GM21390 (cell line): Measurements from ENCODE around the gene COG4.
A peak's percentile ranks its signal among the peaks of the same experiment; 100 is the strongest.
"Not testable (repeated sequence)": the region's sequence is repeated elsewhere in the genome, so short reads cannot be mapped to it uniquely, and the experiment has no call there.

ENCODE experiments used
- ATAC-seq: cut with Tn5 transposase; IDR thresholded peaks from one replicate; pipeline ENCODE4 v1.9.1; 2021; ENCODE audit not compliant: unreplicated experiment

The COG4 gene

GRCh38 chr16:70523076-70523742, at the start of gene COG4:
TSS of gene COG4 (minus strand) at chr16:70523554. CDS start at chr16:70523543, 11 bp downstream.
- peak; percentile 47 for ATAC-seq

DNA sequence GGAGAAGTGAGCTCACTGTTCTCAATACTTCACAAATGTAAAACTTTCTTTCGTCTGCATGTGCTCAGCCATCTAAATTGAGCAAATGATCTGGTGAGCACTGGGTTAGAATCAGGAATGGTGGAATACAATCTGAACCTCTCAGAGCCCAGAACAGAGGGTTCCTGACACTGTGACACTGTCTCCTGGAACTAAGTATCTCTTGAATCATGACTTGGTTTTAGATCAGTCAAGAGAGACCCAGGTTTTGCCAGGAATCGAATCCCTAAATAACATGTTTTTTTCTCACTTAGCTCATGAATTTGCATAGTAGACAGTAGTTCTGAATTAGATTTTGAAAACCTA, 49.5 kb upstream of the COG4 start:
- no peak for ATAC-seq

GRCh38 chr16:70572050-70572925, 48.9 kb upstream of the COG4 start:
- ATAC-seq: no peak

- no peak for ATAC-seq
Measured at GRCh38 chr16:70571623-70572022, 48.3 kb upstream of the COG4 start.

GRCh38 chr16:70570967-70571570, 47.7 kb upstream of the COG4 start:
- ATAC-seq: no peak

- no peak for ATAC-seq
Measured at GRCh38 chr16:70569752-70570151, 46.4 kb upstream of the COG4 start.

- ATAC-seq: no peak
Measured at GRCh38 chr16:70568601-70569237, 45.4 kb upstream of the COG4 start.

DNA sequence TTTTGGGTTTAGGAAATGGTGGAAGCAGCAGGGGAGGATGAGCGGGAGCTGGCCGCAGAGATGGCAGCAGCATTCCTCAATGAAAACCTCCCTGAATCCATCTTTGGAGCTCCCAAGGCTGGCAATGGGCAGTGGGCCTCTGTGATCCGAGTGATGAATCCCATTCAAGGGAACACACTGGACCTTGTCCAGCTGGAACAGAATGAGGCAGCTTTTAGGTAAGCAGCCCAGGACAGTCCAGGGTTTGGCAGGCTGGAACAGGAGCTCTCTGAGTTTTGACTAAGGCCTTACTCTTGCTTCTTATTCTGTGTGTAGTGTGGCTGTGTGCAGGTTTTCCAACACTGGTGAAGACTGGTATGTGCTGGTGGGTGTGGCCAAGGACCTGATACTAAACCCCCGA, 41.7 kb upstream of the COG4 start:
- no peak for ATAC-seq

- no peak for ATAC-seq
Measured at GRCh38 chr16:70563636-70564035, 40.3 kb upstream of the COG4 start.

DNA sequence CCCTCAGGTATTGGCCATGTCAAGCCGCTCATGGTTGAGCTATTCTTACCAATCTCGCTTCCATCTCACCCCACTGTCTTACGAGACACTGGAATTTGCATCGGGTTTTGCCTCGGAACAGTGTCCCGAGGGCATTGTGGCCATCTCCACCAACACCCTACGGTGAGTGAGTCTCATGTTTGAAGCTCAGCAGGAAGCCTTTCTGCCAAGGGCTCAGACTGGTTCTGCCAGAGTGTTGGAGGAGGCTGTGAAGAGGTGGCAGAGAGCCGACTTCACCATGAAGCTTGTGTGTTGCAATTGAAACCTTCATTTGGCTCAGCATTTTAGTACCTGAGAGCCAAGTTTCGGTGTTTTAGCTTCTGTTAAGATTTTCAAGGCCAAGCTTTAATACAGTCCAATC, 38.3 kb upstream of the COG4 start:
- ATAC-seq: no peak

- no peak for ATAC-seq
Measured at GRCh38 chr16:70556063-70556462, 32.7 kb upstream of the COG4 start.

GRCh38 chr16:70553645-70554044, 30.3 kb upstream of the COG4 start:
- no peak for ATAC-seq

DNA sequence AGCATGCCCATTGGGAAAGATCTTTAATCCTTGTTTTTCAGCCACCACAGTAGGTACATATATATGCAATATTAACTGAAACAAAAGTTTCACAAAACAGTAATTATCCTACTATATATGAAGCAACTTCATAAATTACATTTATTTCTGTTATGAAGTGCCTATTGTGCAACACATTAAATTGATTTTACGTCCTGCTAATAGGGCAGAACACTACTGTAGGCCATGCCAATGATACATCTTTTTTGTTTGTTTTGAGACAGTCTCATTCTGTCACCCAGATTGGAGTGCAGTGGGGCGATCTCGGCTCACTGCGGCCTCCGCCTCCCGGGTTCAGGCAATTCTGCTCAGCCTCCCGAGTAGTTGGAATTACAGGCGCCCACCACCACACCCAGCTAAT, 29.3 kb upstream of the COG4 start:
- ATAC-seq: no peak

GRCh38 chr16:70551788-70552187, 28.4 kb upstream of the COG4 start:
- ATAC-seq: no peak

GRCh38 chr16:70550082-70550481, 26.7 kb upstream of the COG4 start:
- no peak for ATAC-seq

DNA sequence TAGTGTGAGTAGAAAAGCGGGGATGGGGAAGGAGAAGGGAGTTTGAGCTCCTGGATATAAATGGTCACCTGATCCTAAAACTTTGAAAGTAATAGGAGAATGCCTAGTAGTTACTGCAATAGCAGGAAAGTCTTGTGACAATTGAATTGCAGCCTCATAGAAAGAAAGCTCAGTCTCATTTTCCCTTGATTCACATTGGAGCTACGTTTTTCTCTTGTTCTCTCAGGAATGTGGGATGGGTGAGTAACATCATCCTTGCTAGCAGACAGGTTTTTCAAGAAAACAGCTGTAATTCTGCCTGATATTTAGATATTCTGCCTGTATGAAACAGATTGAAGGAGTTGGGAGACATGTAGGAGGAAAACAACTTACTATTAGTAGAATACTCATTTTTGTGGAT, 25.6 kb upstream of the COG4 start:
- ATAC-seq: no peak

DNA sequence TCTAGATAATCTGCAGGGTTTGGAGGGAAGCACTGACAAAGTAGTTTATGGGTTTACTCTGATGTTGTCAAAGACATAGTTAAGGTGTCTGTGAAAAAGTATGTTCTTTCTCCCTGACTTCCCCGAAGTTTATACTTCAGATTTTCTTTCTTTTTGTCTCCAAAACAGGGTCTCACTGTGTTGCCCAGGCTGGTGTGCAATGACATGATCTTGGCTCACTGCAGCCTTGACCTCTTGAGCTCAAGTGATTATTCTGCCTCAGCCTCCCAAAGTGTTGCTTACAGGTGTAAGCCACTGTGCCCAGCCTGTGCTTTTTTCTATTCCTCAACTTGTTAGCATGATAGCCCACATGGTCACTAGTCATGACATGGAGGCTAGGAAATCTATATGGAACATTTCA, 21.2 kb upstream of the COG4 start:
- ATAC-seq: no peak

DNA sequence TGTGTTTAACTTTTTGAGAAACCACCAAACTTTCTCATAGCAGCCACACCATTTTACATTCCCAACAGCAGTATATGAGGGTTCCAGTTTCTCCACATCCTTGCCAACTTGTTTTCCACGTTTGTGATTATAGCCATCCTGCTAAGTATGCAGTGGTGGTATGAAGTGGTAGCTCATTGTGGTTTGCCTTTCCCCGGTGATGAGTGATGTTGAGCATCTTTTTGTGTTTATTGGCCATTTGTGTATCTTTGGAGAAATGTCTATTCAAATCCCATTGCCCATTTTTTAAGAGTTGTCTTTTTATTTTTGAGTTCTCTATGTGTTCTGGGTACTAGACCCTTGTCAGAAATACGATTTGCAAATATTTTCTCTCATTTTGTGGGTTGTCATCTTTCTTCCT, 17.6 kb upstream of the COG4 start:
- ATAC-seq: no peak

DNA sequence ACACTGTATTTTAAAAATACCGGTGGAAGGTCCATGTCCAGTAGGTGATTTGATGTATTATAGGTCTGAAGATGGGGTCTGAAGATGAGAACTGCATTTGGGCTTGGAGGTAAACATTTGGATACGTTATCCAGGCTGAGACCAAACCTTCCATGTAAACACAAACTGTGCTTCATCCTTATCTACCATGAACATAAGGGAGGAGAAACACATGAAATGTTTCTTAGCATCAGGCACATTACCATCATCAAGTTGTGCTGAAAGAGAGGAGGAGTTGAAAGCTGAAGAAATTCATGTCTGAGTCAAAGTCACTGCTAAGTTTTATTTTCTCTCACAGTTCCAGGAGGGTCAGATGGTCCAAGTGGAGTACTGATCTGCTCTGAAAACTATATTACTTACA, 11.6 kb upstream of the COG4 start:
- ATAC-seq: no peak

GRCh38 chr16:70529954-70530353, 6.6 kb upstream of the COG4 start:
- ATAC-seq: not testable (repeated sequence)

DNA sequence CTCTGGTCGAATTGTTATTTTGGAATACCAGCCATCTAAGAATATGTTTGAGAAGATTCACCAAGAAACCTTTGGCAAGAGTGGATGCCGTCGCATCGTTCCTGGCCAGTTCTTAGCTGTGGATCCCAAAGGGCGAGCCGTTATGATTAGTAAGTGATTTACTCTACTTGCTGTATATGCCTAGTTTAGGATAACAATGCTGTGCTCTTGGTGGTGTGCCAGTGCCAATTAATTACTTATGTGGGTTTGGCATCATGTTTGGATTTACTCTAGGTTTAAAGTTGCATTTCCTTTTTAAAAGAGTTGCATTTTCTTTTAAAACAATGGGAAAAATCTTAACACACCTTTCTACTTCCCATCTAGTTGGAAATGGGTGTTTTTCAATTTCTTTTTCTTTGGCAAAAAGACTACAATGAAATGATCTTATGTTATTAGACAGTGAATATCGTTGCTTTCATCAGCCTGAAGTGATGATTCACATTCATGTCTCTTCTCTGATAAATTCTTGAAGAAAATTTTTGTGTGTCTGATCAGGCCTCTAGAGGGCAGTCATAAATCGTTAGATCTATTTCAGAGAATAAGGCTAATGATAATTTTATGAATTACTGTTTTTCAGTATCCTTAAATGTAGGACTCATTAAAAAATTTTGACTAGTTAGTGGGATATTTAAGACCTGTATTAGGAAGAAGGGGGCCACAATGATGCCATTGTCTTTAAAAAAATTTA, 5.9 kb upstream of the COG4 start:
- ATAC-seq: no peak
